ENCODE measurements around the gene FAM217B.

The FAM217B gene

DNA sequence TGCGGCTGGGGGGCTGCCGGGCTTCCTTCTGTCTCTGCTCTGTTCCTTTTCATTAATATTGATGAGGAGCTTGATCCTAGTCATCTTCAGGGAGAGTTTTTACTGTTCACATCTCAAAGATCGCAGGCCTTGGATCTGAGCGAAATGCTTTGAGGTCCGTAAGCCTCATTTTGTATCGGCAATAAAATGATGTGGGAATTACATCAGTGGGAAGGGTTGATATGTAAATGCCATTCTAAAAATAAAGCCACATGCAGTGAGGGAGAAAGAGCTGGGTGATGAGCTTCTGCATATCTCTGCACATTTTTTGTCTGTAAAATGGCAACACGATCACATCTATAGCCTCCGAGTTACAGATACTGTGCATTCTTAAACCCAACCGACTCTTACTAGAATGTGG, 42.9 kb downstream of the FAM217B start:
- no peak for DNase-seq

DNA sequence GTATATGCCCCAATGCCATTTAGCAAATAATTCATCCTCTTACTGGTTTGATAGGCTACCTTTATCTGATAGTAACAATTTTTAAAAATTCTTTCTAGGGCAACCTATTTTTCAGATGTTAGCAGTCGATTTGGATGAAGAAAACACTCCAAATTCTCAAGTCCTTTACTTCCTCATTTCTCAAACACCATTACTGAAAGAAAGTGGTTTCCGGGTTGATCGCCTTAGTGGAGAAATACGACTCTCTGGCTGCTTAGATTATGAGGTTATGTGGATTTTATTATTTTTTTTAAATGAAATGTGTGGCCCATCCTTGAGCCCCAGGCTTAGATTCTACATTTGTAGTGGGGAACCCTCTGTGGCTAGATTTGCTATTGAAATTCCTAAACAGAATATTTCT, 44.4 kb downstream of the FAM217B start:
- no peak for DNase-seq

DNA sequence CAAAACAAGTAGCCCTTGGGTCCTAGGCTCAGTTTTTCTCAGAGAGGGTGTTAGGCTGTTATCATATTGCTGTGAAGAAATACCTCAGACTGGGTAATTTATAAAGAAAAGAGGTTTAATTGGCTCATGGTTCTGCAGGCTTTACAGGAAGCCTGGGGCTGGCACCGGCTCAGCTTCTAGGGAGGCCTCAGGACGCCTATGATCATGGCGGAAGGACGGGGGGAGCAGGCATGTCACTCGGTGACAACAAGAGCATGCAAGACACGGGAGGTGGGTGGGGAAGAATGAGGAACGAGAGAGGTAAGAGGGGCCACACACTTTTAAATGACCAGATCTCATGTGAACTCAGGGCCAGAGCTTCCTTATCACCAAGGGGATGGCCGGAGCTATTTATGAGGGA, 45.0 kb downstream of the FAM217B start:
- DNase-seq: no peak

GRCh38 chr20:59985864-59986263, 45.7 kb downstream of the FAM217B start:
- DNase-seq: no peak

GRCh38 chr20:59987135-59987534, 46.9 kb downstream of the FAM217B start:
- DNase-seq: no peak

DNA sequence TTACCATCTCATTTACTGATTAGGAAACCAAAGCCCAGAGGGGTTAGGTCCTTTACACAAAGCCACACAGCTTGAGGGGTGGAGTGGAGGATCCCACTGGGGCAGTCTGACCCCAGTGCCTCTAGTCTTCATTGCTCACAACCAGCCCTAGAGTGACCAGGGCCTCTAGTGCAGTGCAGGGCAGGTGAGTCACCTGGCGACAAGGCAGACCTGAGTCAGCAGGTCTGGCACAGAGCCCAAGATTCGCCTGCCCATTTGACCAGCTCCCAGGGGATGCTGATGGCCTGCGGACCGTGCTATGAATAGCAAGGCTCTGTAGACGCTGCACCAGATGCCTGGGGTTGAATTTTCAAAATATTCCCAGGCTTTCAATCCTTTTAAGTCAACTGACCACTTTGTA, 48.0 kb downstream of the FAM217B start:
- no peak for DNase-seq

DNA sequence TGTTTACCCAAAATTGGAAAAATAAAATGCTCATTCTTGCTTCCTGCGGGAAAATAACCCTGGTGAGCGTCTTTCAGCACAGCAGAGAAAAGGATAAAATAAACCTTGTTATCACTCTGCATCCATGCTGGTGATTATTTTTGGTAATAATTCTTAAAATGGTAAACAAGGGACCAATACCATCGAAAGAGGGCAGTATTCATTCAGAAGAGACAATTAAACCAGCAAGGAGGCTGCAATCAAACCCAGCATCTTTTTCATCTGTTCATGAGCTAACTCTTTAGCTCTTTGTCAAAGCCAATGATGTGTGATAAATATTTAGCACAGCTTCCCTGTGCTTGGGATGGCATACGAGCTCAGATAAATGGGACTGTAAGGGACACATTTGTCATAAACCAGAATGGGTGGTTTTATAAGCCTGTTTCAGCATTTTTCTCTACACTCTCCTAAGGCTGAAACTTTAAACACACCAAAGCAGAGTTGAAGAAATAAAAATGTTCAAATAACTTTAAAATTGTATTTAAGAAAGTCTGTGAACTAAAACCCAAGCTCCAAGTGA, 52.4 kb downstream of the FAM217B start:
- DNase-seq: no peak

DNA sequence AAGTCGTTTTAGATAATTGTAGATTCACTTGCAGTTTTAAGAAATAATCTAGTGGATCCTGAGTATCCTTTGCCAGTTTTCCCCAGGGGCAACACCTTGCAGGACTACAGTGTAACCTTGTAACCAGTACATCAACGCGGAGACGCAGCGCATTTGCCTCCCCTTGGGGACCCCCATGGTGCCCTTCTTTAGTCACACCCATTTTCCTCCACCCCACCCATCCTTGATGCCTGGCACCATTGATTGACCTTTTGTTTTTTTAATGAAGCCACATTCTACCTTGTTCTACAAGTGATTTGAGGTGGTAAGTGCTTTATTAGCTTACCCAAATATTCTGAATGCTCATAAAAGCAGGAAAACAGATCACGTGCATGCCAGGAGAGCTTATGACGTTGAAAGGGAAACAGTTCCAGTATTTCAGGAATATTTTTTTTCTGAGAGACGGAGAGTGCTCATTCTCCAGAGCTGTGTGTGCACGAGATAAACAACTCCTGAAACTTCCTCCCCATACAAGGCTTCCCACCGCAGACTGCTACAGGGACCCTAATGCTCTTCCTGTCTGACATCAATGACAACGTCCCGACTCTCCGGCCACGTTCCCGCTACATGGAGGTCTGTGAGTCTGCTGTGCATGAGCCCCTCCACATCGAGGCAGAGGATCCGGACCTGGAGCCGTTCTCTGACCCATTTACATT, 53.7 kb downstream of the FAM217B start:
- no peak for DNase-seq

GRCh38 chr20:59994697-59995122, 54.5 kb downstream of the FAM217B start:
- DNase-seq: no peak

DNA sequence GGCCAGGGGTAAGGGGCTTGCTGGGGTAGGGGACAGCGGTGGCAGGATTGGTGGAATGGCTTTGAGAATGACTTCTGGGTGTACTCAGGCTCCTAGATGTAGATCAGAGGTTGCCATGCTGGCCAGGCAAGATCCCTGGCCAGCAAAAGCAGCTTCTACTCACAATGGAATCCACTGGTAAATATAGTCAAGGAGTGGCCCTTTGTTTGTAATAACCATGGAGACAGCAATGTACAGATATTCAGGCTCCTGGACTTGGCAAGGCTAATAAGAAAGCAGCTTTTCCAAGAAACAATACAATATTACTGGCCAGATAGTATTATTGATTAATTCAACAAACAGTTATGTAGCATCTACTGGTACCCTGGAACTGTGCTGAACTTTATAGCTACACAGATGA, 55.9 kb downstream of the FAM217B start:
- no peak for DNase-seq

DNA sequence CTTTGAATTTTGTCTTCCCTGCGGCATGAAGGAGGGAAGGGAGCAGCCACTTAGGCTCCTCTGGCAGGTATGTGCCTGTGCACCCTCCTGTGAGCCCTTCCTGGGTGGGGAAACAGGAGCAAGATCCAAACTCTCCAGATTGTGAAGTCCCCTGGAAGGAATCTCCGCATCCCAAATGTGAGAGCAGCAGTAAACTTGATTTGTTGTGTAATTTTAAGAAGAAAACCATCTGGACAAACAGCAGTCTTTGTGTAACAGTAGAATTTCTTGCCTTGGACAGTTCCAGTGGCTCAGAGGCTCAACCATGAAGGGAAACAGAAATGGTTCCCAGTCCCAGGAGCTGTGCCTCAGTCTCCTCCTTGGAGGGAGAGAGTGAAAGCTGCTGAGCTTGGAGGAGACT, 57.7 kb downstream of the FAM217B start:
- no peak for DNase-seq
